OCI-LY1 (cell line): ENCODE measurements around the gene TNFSF4.
"Not testable (repeated sequence)": the region's sequence is repeated elsewhere in the genome, so short reads cannot be mapped to it uniquely, and the experiment has no call there.

Experiments used
- H2AFZ ChIP-seq: fragments of 200-600 bp; sonication (generic), shearing (Covaris generic); 2 replicates; pipeline ENCODE4 v1.6.0; 2014; ENCODE audit warnings: antibody characterized with exemption, mild to moderate bottlenecking, low read length
- H3F3A ChIP-seq: fragments of 200-600 bp; sonication (generic), shearing (Covaris generic); 2 replicates; pipeline ENCODE4 v1.6.0; 2014; ENCODE audit warnings: mild to moderate bottlenecking, antibody characterized with exemption, low read length, moderate library complexity; ENCODE audit not compliant: insufficient read depth
- H3K27ac ChIP-seq: fragments of 200-600 bp; sonication (generic); 2 replicates; pipeline ENCODE4 v1.5.1; 2014; ENCODE audit warnings: low read length, mixed run types, mild to moderate bottlenecking, low read depth; ENCODE audit not compliant: poor library complexity, severe bottlenecking
- H3K27me3 ChIP-seq: fragments of 200-600 bp; sonication (generic); 2 replicates; pipeline ENCODE4 v1.6.0; 2014; ENCODE audit warnings: antibody characterized with exemption, mild to moderate bottlenecking, low read length, moderate library complexity; ENCODE audit not compliant: insufficient read depth
- H3K36me3 ChIP-seq: fragments of 200-600 bp; sonication (generic); 2 replicates; pipeline ENCODE4 v1.6.1; 2014; ENCODE audit warnings: mild to moderate bottlenecking, antibody characterized with exemption, low read length, moderate library complexity, mixed read lengths; ENCODE audit not compliant: insufficient read depth
- H3K4me1 ChIP-seq: fragments of 200-600 bp; sonication (generic); 2 replicates; pipeline ENCODE4 v1.5.1; 2014; ENCODE audit warnings: mild to moderate bottlenecking, low read length, moderate library complexity; ENCODE audit not compliant: insufficient read depth, severe bottlenecking
- H3K4me2 ChIP-seq: fragments of 200-600 bp; sonication (generic), shearing (Covaris generic); 2 replicates; pipeline ENCODE4 v1.6.1; 2014; ENCODE audit warnings: low read length
- H3K4me3 ChIP-seq: fragments of 200-600 bp; sonication (generic); 2 replicates; pipeline ENCODE4 v1.5.1; 2014; ENCODE audit warnings: low read length, low read depth, mild to moderate bottlenecking, mixed read lengths; ENCODE audit not compliant: poor library complexity, severe bottlenecking
- H3K79me2 ChIP-seq: fragments of 200-600 bp; shearing (Covaris generic); 2 replicates; pipeline ENCODE4 v1.6.1; 2016; ENCODE audit warnings: mixed run types, low read length, mixed read lengths; ENCODE audit not compliant: insufficient read depth
- H3K9ac ChIP-seq: fragments of 200-600 bp; sonication (generic), shearing (Covaris generic); 2 replicates; pipeline ENCODE4 v1.6.1; 2014; ENCODE audit warnings: mild to moderate bottlenecking, low read length, mixed read lengths
- H3K9me2 ChIP-seq: fragments of 200-600 bp; sonication (generic), shearing (Covaris generic); 2 replicates; pipeline ENCODE4 v1.6.1; 2014; ENCODE audit warnings: low read depth, mild to moderate bottlenecking, low read length, mixed read lengths
- H3K9me3 ChIP-seq: fragments of 200-600 bp; shearing (Covaris generic); 2 replicates; pipeline ENCODE4 v1.6.1; 2014; ENCODE audit warnings: low read length, mixed read lengths
- H4K20me1 ChIP-seq: fragments of 200-600 bp; sonication (generic), shearing (Covaris generic); 2 replicates; pipeline ENCODE4 v1.6.0; 2016; ENCODE audit warnings: mild to moderate bottlenecking, low read length; ENCODE audit not compliant: insufficient read depth
- CTCF ChIP-seq: fragments of 200-600 bp; sonication (generic), shearing (Covaris generic); IDR thresholded peaks from 2 replicates; pipeline ENCODE4 v1.5.1; 2017; ENCODE audit warnings: mild to moderate bottlenecking, antibody characterized with exemption, low read length, moderate library complexity, mixed read lengths
- EZH2 ChIP-seq: fragments of 200-600 bp; sonication (generic), shearing (Covaris generic); IDR thresholded peaks from 2 replicates; pipeline ENCODE4 v1.8.0; 2017; ENCODE audit warnings: borderline replicate concordance, mixed run types, mild to moderate bottlenecking, antibody characterized with exemption, low read length, moderate library complexity, mixed read lengths

TNFSF4 gene

GRCh38 chr1:173239058-173239457 is 31.9 kb upstream of the TNFSF4 start:
- Histone ChIP-seq H3K9me3 (no peaks in the 10 kb centered on the region), H3K4me3 (no peak overlapping the region), H3F3A (no peaks in the 10 kb centered on the region), H3K9me2 (no peaks in the 10 kb centered on the region), H3K9ac (no peak overlapping the region), H3K27me3 (no peaks in the 10 kb centered on the region), H3K27ac (no peak overlapping the region), H3K4me2 (no peak overlapping the region), H3K4me1 (no peaks in the 10 kb centered on the region), H4K20me1 (no peaks in the 10 kb centered on the region), H3K79me2 (no peaks in the 10 kb centered on the region), H3K36me3 (no peaks in the 10 kb centered on the region), H2AFZ (no peak overlapping the region)
- TF ChIP-seq EZH2 (no peak), CTCF (no peak)

- Histone ChIP-seq H3K79me2 (no peaks in the 10 kb centered on the region), H3K4me3 (no peak overlapping the region), H3K9me2 (no peaks in the 10 kb centered on the region), H4K20me1 (no peaks in the 10 kb centered on the region), H3K4me1 (no peaks in the 10 kb centered on the region), H3K27me3 (no peaks in the 10 kb centered on the region), H3K9ac (no peak overlapping the region), H3K36me3 (no peaks in the 10 kb centered on the region), H3K9me3 (no peaks in the 10 kb centered on the region), H3F3A (no peaks in the 10 kb centered on the region), H3K4me2 (no peak overlapping the region), H3K27ac (no peak overlapping the region), H2AFZ (no peak overlapping the region)
- TF ChIP-seq EZH2 (no peak), CTCF (no peak)
Observed at GRCh38 chr1:173234899-173235298, 27.8 kb upstream of the TNFSF4 start.

GRCh38 chr1:173234434-173234833 is 27.3 kb upstream of the TNFSF4 start:
- not testable (repeated sequence) for H3K9me2 ChIP-seq, H2AFZ ChIP-seq, H3K27me3 ChIP-seq, H4K20me1 ChIP-seq, H3K4me2 ChIP-seq, H3K4me1 ChIP-seq, H3K9ac ChIP-seq, H3F3A ChIP-seq, H3K36me3 ChIP-seq, H3K27ac ChIP-seq, H3K79me2 ChIP-seq, H3K9me3 ChIP-seq, H3K4me3 ChIP-seq

GRCh38 chr1:173229031-173229430 is 21.9 kb upstream of the TNFSF4 start:
- not testable (repeated sequence) for H3K9me3 ChIP-seq, H3K27me3 ChIP-seq, H4K20me1 ChIP-seq, H3K4me3 ChIP-seq, H2AFZ ChIP-seq, H3K9ac ChIP-seq, H3K9me2 ChIP-seq, H3K36me3 ChIP-seq, H3K27ac ChIP-seq, H3K4me2 ChIP-seq, H3F3A ChIP-seq, H3K4me1 ChIP-seq, H3K79me2 ChIP-seq
